Ascending aorta (tissue), 2 donors: ENCODE results near the gene SLC44A5. TPM values are rescaled to one million over a fixed set of nuclear protein-coding genes. Genes with fewer than 3 reads are reported as not detected.
"Not testable (repeated sequence)": the region's sequence is repeated elsewhere in the genome, so short reads cannot be mapped to it uniquely, and the experiment has no call there.

Experiments
- DNase-seq, 2 donors: peaks; one replicate each; pipeline ENCODE4 v3.0.0-alpha.2; 2019; ENCODE audit warnings: low spot score in 2 of 2
- H3K27ac ChIP-seq, 2 donors: fragments of 200-600 bp; sonication (generic); one replicate each; pipeline ENCODE4 v1.5.1; 2016 to 2017; ENCODE audit warnings: mild to moderate bottlenecking in 1 of 2
- H3K27me3 ChIP-seq: fragments of 200-600 bp; sonication (generic); one replicate; pipeline ENCODE4 v1.5.1; 2017
- H3K36me3 ChIP-seq, 2 donors: fragments of 200-600 bp; sonication (generic); one replicate each; pipeline ENCODE4 v1.5.1; 2016
- H3K4me1 ChIP-seq, 2 donors: fragments of 200-600 bp; sonication (generic); one replicate each; pipeline ENCODE4 v1.5.1; 2016 to 2017; ENCODE audit warnings: mild to moderate bottlenecking in 1 of 2
- H3K4me3 ChIP-seq, 2 donors: fragments of 200-600 bp; sonication (generic); one replicate each; pipeline ENCODE4 v1.5.1; 2016 to 2017; ENCODE audit warnings: mild to moderate bottlenecking in 1 of 2
- H3K9me3 ChIP-seq, 2 donors: fragments of 200-600 bp; sonication (generic); one replicate each; pipeline ENCODE4 v1.5.1; 2016
- intact Hi-C: fragments of 100-400 bp; cut with DNase I; formaldehyde crosslinking; loops from one replicate; pipeline ENCODE4 v1.15.1; 2023
- total RNA-seq: library from RNA; depleted of rRNA; stranded (reverse); fragments of >200 nt; gene quantifications from one replicate; pipeline ENCODE4 v1.1.0, GENCODE V29; 2016
- TF ChIP-seq, protein P1 (sequence below), 3 experiments: fragments of 200-600 bp in 2 of 3; fragments of 450-650 bp in 1 of 3; sonication (generic) in 2 of 3; IDR thresholded peaks; one replicate each; pipeline ENCODE4 v1.5.1; 2016 to 2019; ENCODE audit warnings: antibody characterized with exemption in 3 of 3, mild to moderate bottlenecking in 1 of 3, moderate library complexity in 1 of 3

The SLC44A5 gene
- total RNA-seq, 1 donor from 2014 or later, result not detected

DNA sequence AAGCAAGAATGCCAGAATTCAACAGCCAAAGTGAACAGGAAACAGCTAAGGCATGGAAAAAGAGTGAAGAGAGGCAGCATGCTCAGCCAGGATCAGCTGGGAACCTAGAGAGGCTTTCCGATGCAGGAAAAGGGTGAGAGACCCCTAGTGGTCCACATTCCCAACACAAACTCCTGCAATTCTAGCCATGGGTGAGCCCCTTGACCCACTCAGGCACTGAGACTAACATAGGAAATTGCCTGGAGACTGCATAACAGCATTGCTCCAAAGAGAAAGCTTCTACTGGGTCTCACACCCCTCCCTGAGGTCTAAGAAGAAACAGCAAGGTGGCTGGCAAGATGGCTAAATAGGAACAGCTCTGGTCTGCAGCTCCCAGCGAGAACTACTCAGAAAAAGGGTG, 353.5 kb downstream of the SLC44A5 start:
- H3K4me1 ChIP-seq, result no peaks in the 10 kb centered on the region
- H3K27me3 ChIP-seq, result no peaks in the 10 kb centered on the region
- no peak for DNase-seq
- TF ChIP-seq, protein P1, sequence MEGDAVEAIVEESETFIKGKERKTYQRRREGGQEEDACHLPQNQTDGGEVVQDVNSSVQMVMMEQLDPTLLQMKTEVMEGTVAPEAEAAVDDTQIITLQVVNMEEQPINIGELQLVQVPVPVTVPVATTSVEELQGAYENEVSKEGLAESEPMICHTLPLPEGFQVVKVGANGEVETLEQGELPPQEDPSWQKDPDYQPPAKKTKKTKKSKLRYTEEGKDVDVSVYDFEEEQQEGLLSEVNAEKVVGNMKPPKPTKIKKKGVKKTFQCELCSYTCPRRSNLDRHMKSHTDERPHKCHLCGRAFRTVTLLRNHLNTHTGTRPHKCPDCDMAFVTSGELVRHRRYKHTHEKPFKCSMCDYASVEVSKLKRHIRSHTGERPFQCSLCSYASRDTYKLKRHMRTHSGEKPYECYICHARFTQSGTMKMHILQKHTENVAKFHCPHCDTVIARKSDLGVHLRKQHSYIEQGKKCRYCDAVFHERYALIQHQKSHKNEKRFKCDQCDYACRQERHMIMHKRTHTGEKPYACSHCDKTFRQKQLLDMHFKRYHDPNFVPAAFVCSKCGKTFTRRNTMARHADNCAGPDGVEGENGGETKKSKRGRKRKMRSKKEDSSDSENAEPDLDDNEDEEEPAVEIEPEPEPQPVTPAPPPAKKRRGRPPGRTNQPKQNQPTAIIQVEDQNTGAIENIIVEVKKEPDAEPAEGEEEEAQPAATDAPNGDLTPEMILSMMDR (IDR thresholded peaks at IDR 0.05), result no peak
- H3K36me3 ChIP-seq, result no peaks in the 10 kb centered on the region
- no peaks in the 10 kb centered on the region for H3K9me3 ChIP-seq
- intact Hi-C loops, result no loop called here
- H3K27ac ChIP-seq, result no peak overlapping the region
- H3K4me3 ChIP-seq, result no peak overlapping the region

DNA sequence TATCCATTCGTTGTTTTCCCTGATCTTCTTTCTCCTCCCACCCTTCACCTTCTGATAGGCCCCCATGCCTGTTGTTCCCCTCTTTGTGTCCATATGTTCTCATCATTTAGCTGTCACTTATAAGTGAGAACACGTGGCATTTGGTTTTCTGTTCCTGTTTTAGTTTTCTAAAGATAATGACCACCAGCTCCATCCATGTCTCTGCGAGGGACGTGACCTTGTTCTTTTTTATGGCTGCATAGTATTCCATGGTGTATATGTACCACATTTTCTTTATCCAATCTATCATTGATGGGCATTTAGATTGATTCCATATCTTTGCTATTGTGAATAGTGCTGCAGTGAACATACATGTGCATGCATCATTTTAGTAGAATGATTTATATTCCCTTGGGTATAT, 360.8 kb downstream of the SLC44A5 start:
- H3K9me3 ChIP-seq, intact Hi-C loops, H3K27ac ChIP-seq, H3K36me3 ChIP-seq, DNase-seq, H3K27me3 ChIP-seq, H3K4me1 ChIP-seq, H3K4me3 ChIP-seq: not testable (repeated sequence)

DNA sequence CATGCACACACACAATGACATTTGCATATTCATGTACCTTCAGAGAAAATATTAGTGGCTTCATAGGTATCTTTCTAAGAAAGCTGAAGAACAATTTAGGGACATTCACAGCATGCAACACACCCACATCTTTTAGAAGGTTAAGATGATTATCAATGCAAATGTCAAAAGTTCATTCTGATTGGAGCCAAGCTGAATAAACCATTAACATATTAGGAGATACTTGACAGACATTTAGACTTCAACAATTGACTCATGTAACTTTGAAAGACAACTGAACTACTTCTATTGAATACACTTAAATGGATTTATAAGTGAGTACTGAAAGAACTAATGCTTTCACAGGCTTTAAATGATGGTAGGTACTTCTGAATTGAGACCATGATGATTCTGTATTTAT, 365.7 kb downstream of the SLC44A5 start:
- H3K4me3 ChIP-seq, result no peak overlapping the region
- DNase-seq, result no peak
- H3K27me3 ChIP-seq, result no peaks in the 10 kb centered on the region
- H3K9me3 ChIP-seq, result no peaks in the 10 kb centered on the region
- no peaks in the 10 kb centered on the region for H3K4me1 ChIP-seq
- H3K27ac ChIP-seq, result no peak overlapping the region
- no peaks in the 10 kb centered on the region for H3K36me3 ChIP-seq
- TF ChIP-seq, protein P1 (IDR thresholded peaks at IDR 0.05), result no peak
- intact Hi-C loops, result no loop called here

DNA sequence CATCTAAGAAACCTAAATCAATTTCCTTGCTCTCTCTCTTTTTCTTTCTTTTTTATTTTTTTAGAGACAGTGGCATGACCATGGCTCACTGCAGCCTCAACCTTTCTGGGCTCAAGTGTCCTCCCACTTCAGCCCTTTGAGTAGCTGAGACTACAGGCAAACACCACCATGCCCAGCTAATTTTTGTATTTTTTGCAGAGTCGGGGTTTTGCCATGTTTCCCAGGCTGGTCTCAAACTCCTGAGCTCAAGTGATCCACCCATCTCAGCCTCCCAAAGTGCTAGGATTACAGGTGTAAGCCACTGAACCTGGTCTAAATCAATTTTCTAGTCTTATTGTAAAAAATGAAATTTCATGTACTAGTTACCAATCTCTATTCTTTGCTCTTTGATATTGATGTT, 367.8 kb downstream of the SLC44A5 start:
- Histone ChIP-seq H3K27me3 (no peaks in the 10 kb centered on the region), H3K4me1 (no peaks in the 10 kb centered on the region), H3K36me3 (no peaks in the 10 kb centered on the region), H3K9me3 (no peaks in the 10 kb centered on the region), H3K4me3 (no peak overlapping the region), H3K27ac (no peak overlapping the region)
- no peak for DNase-seq
- intact Hi-C loops, result no loop called here
- TF ChIP-seq, protein P1 (IDR thresholded peaks at IDR 0.05), result no peak

DNA sequence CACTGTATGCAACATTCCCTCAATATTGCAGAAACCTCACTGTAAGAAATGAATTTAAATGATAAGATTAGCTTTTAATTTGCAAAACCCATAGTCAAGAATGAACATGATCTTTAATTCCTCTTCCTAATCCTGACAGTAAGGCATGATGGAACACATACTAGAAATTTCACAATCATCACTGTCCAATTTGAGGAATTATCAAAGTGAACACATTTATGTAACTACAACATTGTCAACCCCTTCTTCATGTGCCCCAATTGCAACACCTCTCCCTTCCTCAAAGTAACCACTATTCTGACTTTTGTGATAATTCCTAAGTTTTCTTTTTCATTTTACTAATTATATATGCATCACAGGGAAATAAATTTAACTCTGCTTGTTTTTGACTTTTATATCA, 373.6 kb downstream of the SLC44A5 start:
- DNase-seq, result no peak
- H3K27ac ChIP-seq, result no peak overlapping the region
- TF ChIP-seq, protein P1 (IDR thresholded peaks at IDR 0.05), result no peak
- H3K27me3 ChIP-seq, result no peaks in the 10 kb centered on the region
- H3K9me3 ChIP-seq, result no peaks in the 10 kb centered on the region
- intact Hi-C loops, result no loop called here
- no peak overlapping the region for H3K4me3 ChIP-seq
- no peaks in the 10 kb centered on the region for H3K4me1 ChIP-seq
- H3K36me3 ChIP-seq, result no peaks in the 10 kb centered on the region

DNA sequence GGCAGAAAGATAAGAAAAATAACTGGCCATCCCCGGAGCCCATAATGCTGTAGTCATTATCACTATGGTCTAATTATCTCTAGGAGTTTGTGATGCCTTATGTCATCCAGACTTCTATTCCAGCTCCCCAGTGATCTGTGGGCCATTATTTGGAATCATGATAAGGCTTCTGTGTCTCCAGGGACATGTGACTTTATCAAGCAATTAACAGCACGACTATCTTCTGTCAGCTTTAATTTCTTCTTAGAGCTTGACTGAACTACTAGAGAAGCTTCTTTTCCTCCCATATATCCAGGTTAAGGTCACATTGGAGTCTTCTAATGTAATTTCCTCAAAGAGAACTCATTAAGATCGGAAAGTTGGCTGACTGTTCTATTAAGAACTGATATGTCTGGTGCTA, 376.4 kb downstream of the SLC44A5 start:
- TF ChIP-seq, protein P1 (IDR thresholded peaks at IDR 0.05), result no peak
- H3K36me3 ChIP-seq, result no peaks in the 10 kb centered on the region
- H3K4me3 ChIP-seq, result no peak overlapping the region
- DNase-seq, result no peak
- H3K4me1 ChIP-seq, result no peaks in the 10 kb centered on the region
- H3K27ac ChIP-seq, result no peak overlapping the region
- H3K9me3 ChIP-seq, result no peaks in the 10 kb centered on the region
- no peaks in the 10 kb centered on the region for H3K27me3 ChIP-seq
- intact Hi-C loops, result no loop called here
